GM12878 (cell line): ENCODE measurements around the gene PREX1. TPM values are rescaled to one million over a fixed set of nuclear protein-coding genes. Genes with fewer than 3 reads are reported as not detected.
"Not testable (repeated sequence)": the region's sequence is repeated elsewhere in the genome, so short reads cannot be mapped to it uniquely, and the experiment has no call there.

ENCODE experiments used
- ATAC-seq: fragments of 200-7000 bp; cut with Tn5 transposase; 3 replicates; pipeline ENCODE4 v1.9.1; 2020; ENCODE audit warnings: mild to moderate bottlenecking, moderate library complexity
- BruUV-seq: library from RNA; stranded (reverse); fragments of 400-500 nt; replicated peaks from 2 replicates; lab custom pipeline; 2021; lab: Mats Ljungman, UMichigan
- CTCF ChIA-PET: fragments of 300-600 bp; sonication (Branson Sonifier 250); formaldehyde crosslinking; extraction: SDS; loops from one replicate; lab custom pipeline; 2021; ENCODE audit warnings: inconsistent platforms; lab: Yijun Ruan, JAX
- POLR2A ChIA-PET: fragments of 350-600 bp; formaldehyde crosslinking; extraction: SDS; loops from one replicate; lab custom pipeline; 2021; ENCODE audit warnings: inconsistent platforms; lab: Charles Lee
- RAD21 ChIA-PET: fragments of 300-600 bp; sonication (Branson Sonifier 250); formaldehyde crosslinking; loops from one replicate; lab custom pipeline; 2023; ENCODE audit warnings: antibody characterized with exemption; ENCODE audit not compliant: unreplicated experiment; lab: Charles Lee
- SMC1A ChIA-PET: fragments of 300-600 bp; sonication (Branson Sonifier 250); formaldehyde crosslinking; loops from one replicate; lab custom pipeline; 2023; ENCODE audit not compliant: unreplicated experiment, uncharacterized antibody; lab: Charles Lee
- DNase-seq: peaks from one replicate; pipeline ENCODE4 v3.0.0-alpha.2; 2011; ENCODE audit warnings: low read depth, low spot score
- FAIRE-seq: peaks from 3 replicates; lab custom pipeline; 2011; peaks lifted over from hg19 to GRCh38; lab: Jason Lieb, UNC
- H2AFZ ChIP-seq: 2 replicates; pipeline ENCODE4 v1.6.0; 2011; ENCODE audit warnings: low read depth, low read length, control low read depth; ENCODE audit not compliant: control insufficient read depth
- H3K27ac ChIP-seq: 2 replicates; pipeline ENCODE4 v1.5.1; 2011; ENCODE audit warnings: control low read depth; ENCODE audit not compliant: control insufficient read depth, insufficient read depth
- H3K27me3 ChIP-seq, 2 experiments: replicated peaks in 1 of 2; 2 replicates each; pipeline versions ENCODE4 v1.6.0 to v1.6.1; 2011; ENCODE audit warnings: low read length in 1 of 2; ENCODE audit not compliant: control insufficient read depth in 2 of 2, insufficient read depth in 2 of 2
- H3K36me3 ChIP-seq, 2 experiments: 2 replicates each; pipeline ENCODE4 v1.5.1; 2011; ENCODE audit warnings: low read length in 1 of 2; ENCODE audit not compliant: control insufficient read depth in 2 of 2, insufficient read depth in 2 of 2
- H3K4me1 ChIP-seq: 2 replicates; pipeline ENCODE4 v1.6.1; 2011; ENCODE audit warnings: mild to moderate bottlenecking, low read length, moderate library complexity, mixed read lengths; ENCODE audit not compliant: control insufficient read depth, insufficient read depth
- H3K4me2 ChIP-seq: 2 replicates; pipeline ENCODE4 v1.6.0; 2011; ENCODE audit warnings: control low read depth; ENCODE audit not compliant: control insufficient read depth, insufficient read depth
- H3K4me3 ChIP-seq: fragments of 200-600 bp; sonication (generic); 2 replicates; pipeline ENCODE4 v1.5.1; 2016
- H3K79me2 ChIP-seq: 2 replicates; pipeline ENCODE4 v1.6.0; 2011; ENCODE audit warnings: low read length; ENCODE audit not compliant: control insufficient read depth, insufficient read depth
- H3K9ac ChIP-seq: 2 replicates; pipeline ENCODE4 v1.8.0; 2011; ENCODE audit warnings: low read length, control low read depth, mixed read lengths; ENCODE audit not compliant: control insufficient read depth, insufficient read depth
- H3K9me3 ChIP-seq: replicated peaks from 3 replicates; pipeline ENCODE4 v1.5.1; 2011; ENCODE audit warnings: mild to moderate bottlenecking, low read length; ENCODE audit not compliant: control insufficient read depth, insufficient read depth
- H4K20me1 ChIP-seq: 2 replicates; pipeline ENCODE4 v1.6.0; 2011; ENCODE audit not compliant: control insufficient read depth, insufficient read depth
- BHLHE40 ChIP-seq, 2 experiments: fragments of 450-650 bp in 1 of 2; IDR thresholded peaks; 2 replicates each; pipeline ENCODE4 v1.6.1; 2011 to 2017; ENCODE audit warnings: low read depth in 2 of 2, borderline replicate concordance in 1 of 2, improper control_type of control experiment in 1 of 2, low read length in 1 of 2, mild to moderate bottlenecking in 1 of 2
- CHD2 ChIP-seq: IDR thresholded peaks from 2 replicates; pipeline ENCODE4 v1.6.1; 2011; ENCODE audit warnings: low read depth, low read length, improper control_type of control experiment, borderline replicate concordance
- FOXM1 ChIP-seq: IDR thresholded peaks from 2 replicates; pipeline ENCODE4 v1.6.1; 2012; ENCODE audit warnings: low read depth, mild to moderate bottlenecking, inconsistent platforms, low read length, moderate library complexity
- RELA ChIP-seq: fragments of 450-650 bp; IDR thresholded peaks from 2 replicates; pipeline ENCODE4 v1.8.0; 2014; ENCODE audit warnings: borderline replicate concordance; ENCODE audit not compliant: partially characterized antibody
- RUNX3 ChIP-seq: IDR thresholded peaks from 2 replicates; pipeline ENCODE4 v1.6.1; 2012; ENCODE audit warnings: low read length, inconsistent platforms
- WGBS: methylation state at CpG from one replicate; pipeline ENCODE4 v1.1.6; 2016; ENCODE audit warnings: low lambda C conversion rate; ENCODE audit not compliant: insufficient replicate concordance, insufficient coverage; ENCODE audit errors: missing lambda C conversion rate; 5-methylcytosine and 5-hydroxymethylcytosine counted together
- in situ Hi-C: fragments of 300-500 bp; cut with MboI; formaldehyde crosslinking; loops from 9 replicates; pipeline ENCODE4 v1.14.3; 2018; ENCODE audit warnings: mixed read lengths
- intact Hi-C: fragments of 100-400 bp; cut with micrococcal nuclease; formaldehyde crosslinking; loops from one replicate; pipeline ENCODE4 v1.14.2; 2022; ENCODE audit not compliant: unreplicated experiment
- polyA plus RNA-seq, 11 experiments: library from polyadenylated mRNA; depleted of rRNA in 4 of 11; unstranded in 6 of 11; stranded (reverse) in 5 of 11; fragments of >200 nt; fragmentation: Nextera tagmentation in 4 of 11; fragmentation: Illumina TruSeq in 1 of 11; extraction: Ambion mirVana in 4 of 11; extraction: Trizol in 1 of 11; gene quantifications; 1 replicate in 1 of 11; 2 replicates in 10 of 11; pipeline versions ENCODE4 v1.2.1 to v1.2.3, GENCODE V29; 2011 to 2016; ENCODE audit warnings: inconsistent platforms in 2 of 11, missing spikeins in 2 of 11, low read depth in 1 of 11
- total RNA-seq, 4 experiments: library from RNA; depleted of rRNA in 3 of 4; stranded (reverse); fragments of >200 nt in 3 of 4; fragmentation: Illumina TruSeq in 1 of 4; extraction: Trizol in 1 of 4; gene quantifications; 2 replicates each; pipeline versions ENCODE4 v1.2.1 to v1.2.3, GENCODE V29; 2013 to 2021

Gene PREX1
- total and polyA plus RNA-seq, 10 of the 15 experiments (the other 5 are each of a cell fraction or from before 2014, with no cell fraction given), result 2.6 to 114 (median 38.9) TPM

DNA sequence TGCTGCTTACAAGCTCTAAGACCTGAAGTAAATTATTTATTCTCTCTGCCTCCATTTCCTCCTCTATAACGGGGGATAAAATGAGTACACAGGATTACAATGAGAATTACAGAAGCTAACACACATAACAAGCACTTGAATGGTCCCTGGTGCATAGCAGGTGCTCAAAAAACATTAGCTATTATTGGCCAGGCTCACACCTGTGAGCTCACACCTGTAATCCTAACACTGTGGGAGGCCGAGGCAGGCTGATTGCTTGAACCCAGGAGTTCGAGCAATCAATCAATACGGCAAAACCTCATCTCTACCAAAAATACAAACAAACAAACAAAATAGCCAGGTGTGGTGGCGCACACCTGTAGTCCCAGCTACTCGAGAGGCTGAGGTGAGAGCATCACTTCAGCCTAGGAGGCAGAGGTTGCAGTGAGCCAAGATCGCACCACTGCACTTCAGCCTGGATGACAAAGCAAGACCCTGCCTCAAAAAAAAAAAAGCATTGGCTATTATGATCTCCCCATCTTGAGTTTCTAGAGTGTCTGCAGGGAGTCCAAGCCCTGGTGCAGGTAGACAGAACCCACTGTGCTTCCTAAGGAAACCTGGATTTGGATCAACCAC is 68.1 kb downstream of the PREX1 start:
- TF ChIP-seq FOXM1, result 0 out of 2 replicates have a peak, but pooled peaks have one; percentile 12
- no peak for TF ChIP-seq CHD2
- WGBS, result 37% methylated on average over 7 of the region's 7 CpGs
- Histone ChIP-seq H2AFZ (no peak overlapping the region), H3K9me3 (peaks cover 16% of the 10 kb centered on the region), H4K20me1 (no peaks in the 10 kb centered on the region), H3K4me3 (no peak overlapping the region), H3K9ac (no peak overlapping the region), H3K27ac (peak overlapping the region; percentile 77), H3K4me2 (peak overlapping the region; percentile 59), H3K4me1 (peaks cover 53% of the 10 kb centered on the region), H3K36me3 (peaks cover 5 to 23% of the 10 kb centered on the region in 2 experiments; a peak in 3 of 4 replicates), H3K27me3 (no peaks in the 10 kb centered on the region), H3K79me2 (peaks cover 94% of the 10 kb centered on the region)
- DNase-seq (no peak), FAIRE-seq (no peak), ATAC-seq (no peak)
- BruUV-seq, result no TSS peak
- in situ Hi-C loops (no loop called here), intact Hi-C loops (loop anchor here (2.0 kb wide), 1 partner anchor 29 kb away; no protein-coding TSS in a partner anchor)
- RAD21 ChIA-PET, result interaction anchor here (0.6 to 2.1 kb wide), 10 partner anchors 9 to 299 kb away, joined by 3 to 8 read pairs (median 3); no protein-coding TSS in a partner anchor
- CTCF ChIA-PET, result interaction anchor here (1.2 to 1.3 kb wide), 2 partner anchors 10 to 39 kb away, joined by 4 to 5 read pairs; no protein-coding TSS in a partner anchor
- SMC1A ChIA-PET, result interaction anchor here (0.6 to 3.4 kb wide), 8 partner anchors 13 to 147 kb away, joined by 3 to 16 read pairs (median 5); no protein-coding TSS in a partner anchor
- POLR2A ChIA-PET, result interaction anchor here (0.6 to 1.4 kb wide), 4 partner anchors 9 to 82 kb away, joined by 3 to 6 read pairs (median 4); no protein-coding TSS in a partner anchor

DNA sequence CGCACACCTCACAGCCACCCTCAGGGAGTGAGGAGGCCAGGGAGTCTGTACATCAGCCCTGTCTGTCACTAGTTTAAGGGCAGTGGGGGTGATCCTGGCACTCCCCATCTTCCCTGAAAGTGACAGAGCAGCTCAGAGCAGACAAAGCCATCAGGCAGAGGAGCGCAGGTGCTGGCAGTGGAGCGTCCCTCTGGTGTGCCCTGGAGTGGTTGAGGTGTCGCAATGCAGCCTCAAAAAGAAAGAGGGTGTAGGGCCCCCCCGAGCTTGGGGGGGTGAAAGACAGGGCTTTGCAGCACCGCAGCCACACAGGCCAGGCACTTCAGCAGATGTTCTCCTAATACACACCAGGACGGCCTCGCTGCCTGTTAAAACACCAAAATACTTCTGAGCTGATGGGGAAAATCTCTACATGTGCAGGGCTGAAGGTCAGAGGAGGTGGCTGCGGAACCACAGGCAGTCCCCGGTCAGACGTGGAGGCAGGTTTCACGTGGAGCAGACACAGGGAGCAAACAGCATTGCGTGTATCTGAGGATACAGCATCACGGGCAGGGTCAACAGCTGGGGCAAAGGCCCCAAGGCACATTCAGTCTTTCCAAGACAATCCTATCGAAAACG is 69.5 kb downstream of the PREX1 start:
- BruUV-seq, result no TSS peak
- H3K27ac ChIP-seq, result peak overlapping the region; percentile 44; the same call in 1 of the 2 replicates
- H3K4me1 ChIP-seq, result peaks cover 53% of the 10 kb centered on the region
- H3K79me2 ChIP-seq, result peaks cover 91% of the 10 kb centered on the region
- ATAC-seq (peak; percentile 12), DNase-seq (no peak), FAIRE-seq (no peak)
- in situ Hi-C loops (no loop called here), intact Hi-C loops (no loop called here)
- no peak overlapping the region for H2AFZ ChIP-seq
- peaks cover 5 to 25% of the 10 kb centered on the region in 2 experiments; a peak in 3 of 4 replicates for H3K36me3 ChIP-seq
- no peaks in the 10 kb centered on the region for H4K20me1 ChIP-seq
- ChIA-PET POLR2A (interaction anchor here (1.1 kb wide), 1 partner anchor 17 kb away, joined by 3 read pairs; no protein-coding TSS in a partner anchor), CTCF (interaction anchor here (0.9 kb wide), 1 partner anchor 31 kb away, joined by 3 read pairs; no protein-coding TSS in a partner anchor), SMC1A (interaction anchor here (0.9 to 2.3 kb wide), 3 partner anchors 20 to 67 kb away, joined by 3 to 8 read pairs (median 7); no protein-coding TSS in a partner anchor), RAD21 (interaction anchor here (1.6 kb wide), 1 partner anchor 15 kb away, joined by 6 read pairs; no protein-coding TSS in a partner anchor)
- 70% methylated on average over 15 of the region's 16 CpGs for WGBS
- no peak overlapping the region for H3K4me3 ChIP-seq
- H3K27me3 ChIP-seq, result no peaks in the 10 kb centered on the region
- TF ChIP-seq RELA, result no peak
- TF ChIP-seq RUNX3, result peak; percentile 27
- TF ChIP-seq BHLHE40 (IDR thresholded peaks at IDR 0.05; ENCODE audit: borderline replicate concordance in 1 of 2, low read depth in 2 of 2, low read length in 1 of 2), result peak in 1 of 2 experiments; percentile 65; a peak in 2 of 4 replicates
- peaks cover 16% of the 10 kb centered on the region for H3K9me3 ChIP-seq
- peak overlapping the region; percentile 72 for H3K4me2 ChIP-seq
- H3K9ac ChIP-seq, result no peak overlapping the region

DNA sequence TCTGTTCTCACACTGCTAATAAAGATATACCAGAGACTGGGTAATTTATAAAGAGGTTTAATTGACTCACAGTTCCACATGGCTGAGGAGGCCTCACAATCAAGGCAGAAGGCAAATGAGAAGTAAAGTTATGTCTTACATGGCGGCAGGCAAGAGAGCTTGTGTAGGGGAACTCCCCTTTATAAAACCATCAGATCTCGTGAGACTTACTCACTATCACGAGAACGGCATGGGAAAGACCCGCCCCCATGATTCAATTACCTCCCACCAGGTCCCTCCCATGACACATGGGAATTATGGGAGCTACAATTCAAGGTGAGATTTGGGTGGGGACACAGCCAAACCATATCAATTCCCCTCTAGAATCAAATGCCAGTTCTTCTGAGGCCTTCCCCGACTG is 71.0 kb downstream of the PREX1 start:
- POLR2A ChIA-PET, H3K27ac ChIP-seq, BruUV-seq, H2AFZ ChIP-seq, FAIRE-seq, CTCF ChIA-PET, in situ Hi-C loops, H3K4me2 ChIP-seq, H3K27me3 ChIP-seq, H3K9ac ChIP-seq, RAD21 ChIA-PET, SMC1A ChIA-PET, intact Hi-C loops, H3K4me3 ChIP-seq, H4K20me1 ChIP-seq, ATAC-seq, DNase-seq: not testable (repeated sequence)
- H3K4me1 ChIP-seq, result peaks cover 57% of the 10 kb centered on the region
- peaks cover 16% of the 10 kb centered on the region for H3K9me3 ChIP-seq
- H3K79me2 ChIP-seq, result peaks cover 92% of the 10 kb centered on the region
- WGBS, result 50% methylated on average over 6 of the region's 6 CpGs
- peaks cover 3 to 28% of the 10 kb centered on the region in 2 experiments; a peak in 3 of 4 replicates for H3K36me3 ChIP-seq
